AG04449 (cell line): ENCODE data around the gene BASP1.
"Not testable (repeated sequence)": the region's sequence is repeated elsewhere in the genome, so short reads cannot be mapped to it uniquely, and the experiment has no call there.

Experiments used
- CTCF ChIA-PET: fragments of 350-600 bp; formaldehyde crosslinking; extraction: SDS; loops from one replicate; lab custom pipeline; 2021; ENCODE audit warnings: antibody characterized with exemption; lab: Yijun Ruan, JAX
- POLR2A ChIA-PET: fragments of 400-600, 350-600 bp; formaldehyde crosslinking; extraction: SDS; loops from one replicate; lab custom pipeline; 2020; ENCODE audit warnings: antibody characterized with exemption, inconsistent platforms; lab: Yijun Ruan, JAX
- DNase-seq: peaks from one replicate; pipeline ENCODE4 v3.0.0-alpha.2; 2010; ENCODE audit warnings: low read depth, low spot score
- H3K4me3 ChIP-seq: 2 replicates; pipeline ENCODE4 v1.5.1; 2011; ENCODE audit warnings: low read depth, mild to moderate bottlenecking, control low read depth, low read length
- TF ChIP-seq, protein P1 (sequence below): IDR thresholded peaks from one replicate; pipeline ENCODE4 v1.5.1; 2011; ENCODE audit warnings: mild to moderate bottlenecking, moderate library complexity, low read length, control low read depth, inconsistent platforms; ENCODE audit not compliant: insufficient read depth; ENCODE audit errors: missing control alignments

The BASP1 gene

DNA sequence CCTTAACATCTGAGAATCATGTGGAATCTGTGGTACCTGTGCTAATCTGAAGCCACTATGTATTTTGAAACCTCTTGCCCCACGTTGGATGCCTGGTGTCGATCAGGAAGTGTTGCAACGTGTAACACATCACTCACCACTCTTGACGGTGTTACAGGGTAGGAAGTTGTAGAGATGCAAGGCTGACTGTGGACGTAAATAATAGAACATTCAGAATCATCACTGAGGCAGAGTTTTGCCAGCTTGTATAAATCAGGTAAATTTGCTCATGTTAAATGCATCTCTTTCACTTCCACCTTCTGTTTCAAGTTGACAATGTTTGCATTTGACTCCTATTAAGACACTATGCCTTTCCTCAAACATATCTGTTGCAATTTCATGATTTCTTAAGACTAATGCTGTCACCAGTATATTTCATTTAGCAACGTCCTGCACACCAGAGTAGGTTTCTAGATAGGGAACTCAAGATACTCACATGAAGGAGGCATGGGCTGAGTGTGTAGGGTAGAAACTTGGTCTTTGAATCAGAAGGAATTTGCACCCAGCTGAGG, 38.1 kb downstream of the BASP1 start:
- no peak for DNase-seq
- ChIA-PET CTCF (interaction anchor here (1.0 to 1.6 kb wide), 2 partner anchors 11 to 61 kb away, joined by 3 to 4 read pairs; no protein-coding TSS in a partner anchor), POLR2A (no interaction called here)
- TF ChIP-seq, protein P1, sequence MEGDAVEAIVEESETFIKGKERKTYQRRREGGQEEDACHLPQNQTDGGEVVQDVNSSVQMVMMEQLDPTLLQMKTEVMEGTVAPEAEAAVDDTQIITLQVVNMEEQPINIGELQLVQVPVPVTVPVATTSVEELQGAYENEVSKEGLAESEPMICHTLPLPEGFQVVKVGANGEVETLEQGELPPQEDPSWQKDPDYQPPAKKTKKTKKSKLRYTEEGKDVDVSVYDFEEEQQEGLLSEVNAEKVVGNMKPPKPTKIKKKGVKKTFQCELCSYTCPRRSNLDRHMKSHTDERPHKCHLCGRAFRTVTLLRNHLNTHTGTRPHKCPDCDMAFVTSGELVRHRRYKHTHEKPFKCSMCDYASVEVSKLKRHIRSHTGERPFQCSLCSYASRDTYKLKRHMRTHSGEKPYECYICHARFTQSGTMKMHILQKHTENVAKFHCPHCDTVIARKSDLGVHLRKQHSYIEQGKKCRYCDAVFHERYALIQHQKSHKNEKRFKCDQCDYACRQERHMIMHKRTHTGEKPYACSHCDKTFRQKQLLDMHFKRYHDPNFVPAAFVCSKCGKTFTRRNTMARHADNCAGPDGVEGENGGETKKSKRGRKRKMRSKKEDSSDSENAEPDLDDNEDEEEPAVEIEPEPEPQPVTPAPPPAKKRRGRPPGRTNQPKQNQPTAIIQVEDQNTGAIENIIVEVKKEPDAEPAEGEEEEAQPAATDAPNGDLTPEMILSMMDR, result no peak
- no peak overlapping the region for H3K4me3 ChIP-seq

- no peak for DNase-seq
- ChIA-PET CTCF (no interaction called here), POLR2A (no interaction called here)
- no peak overlapping the region for H3K4me3 ChIP-seq
- TF ChIP-seq, protein P1, result no peak
Observed at GRCh38 chr5:17256171-17256570, 38.7 kb downstream of the BASP1 start.

- POLR2A ChIA-PET, result no interaction called here
- TF ChIP-seq, protein P1, result no peak
- DNase-seq, result no peak
- no peak overlapping the region for H3K4me3 ChIP-seq
- CTCF ChIA-PET, result no interaction called here
Observed at GRCh38 chr5:17256839-17257238, 39.4 kb downstream of the BASP1 start.

GRCh38 chr5:17257705-17258273, 40.4 kb downstream of the BASP1 start:
- DNase-seq, result no peak
- POLR2A ChIA-PET, result no interaction called here
- CTCF ChIA-PET, result interaction anchor here (0.7 kb wide), 1 partner anchor 41 kb away, joined by 3 read pairs; no protein-coding TSS in a partner anchor
- no peak overlapping the region for H3K4me3 ChIP-seq
- TF ChIP-seq, protein P1, result no peak

GRCh38 chr5:17258431-17258830, 41.0 kb downstream of the BASP1 start:
- no peak for DNase-seq
- ChIA-PET CTCF (no interaction called here), POLR2A (no interaction called here)
- no peak overlapping the region for H3K4me3 ChIP-seq
- TF ChIP-seq, protein P1, result no peak

DNA sequence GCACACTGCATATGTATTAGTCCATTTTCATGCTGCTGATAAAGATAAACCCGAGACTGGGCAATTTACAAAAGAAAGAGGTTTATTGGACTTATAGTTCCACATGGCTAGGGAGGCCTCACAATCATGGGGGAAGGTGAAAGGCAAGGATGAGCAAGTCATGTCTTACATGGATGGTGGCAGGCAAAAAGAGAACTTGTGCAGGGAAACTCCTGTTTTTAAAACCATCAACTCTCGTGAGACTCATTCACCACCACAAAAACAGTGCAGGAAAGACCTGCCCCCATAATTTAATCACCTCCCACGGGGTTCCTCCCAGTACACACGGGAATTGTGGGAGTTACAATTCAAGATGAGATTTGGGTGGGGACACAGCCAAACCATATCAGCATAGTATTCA, 41.6 kb downstream of the BASP1 start:
- DNase-seq, H3K4me3 ChIP-seq, CTCF ChIA-PET, POLR2A ChIA-PET: not testable (repeated sequence)
